Fibroblast of peridontal ligament (primary cell): ENCODE data around the gene PLA2G4F.

Experiments
- DNase-seq: peaks from one replicate; pipeline ENCODE4 v3.0.0-alpha.2; 2010; ENCODE audit errors: extremely low read depth

Gene PLA2G4F

GRCh38 chr15:42131826-42132806 lies 24.3 kb downstream of the PLA2G4F start:
- no peak for DNase-seq

GRCh38 chr15:42131006-42131405 lies 25.4 kb downstream of the PLA2G4F start:
- no peak for DNase-seq

GRCh38 chr15:42130246-42130986 lies 26.0 kb downstream of the PLA2G4F start:
- no peak for DNase-seq

- DNase-seq: no peak
These were observed 27.1 kb downstream of the PLA2G4F start for GRCh38 chr15:42129364-42129763.

GRCh38 chr15:42128476-42128875 lies 28.0 kb downstream of the PLA2G4F start:
- no peak for DNase-seq

- DNase-seq: no peak
These were observed 32.9 kb downstream of the PLA2G4F start for GRCh38 chr15:42123546-42123945.

GRCh38 chr15:42121682-42122081 lies 34.8 kb downstream of the PLA2G4F start:
- DNase-seq: no peak

- no peak for DNase-seq
These were observed 35.4 kb downstream of the PLA2G4F start for GRCh38 chr15:42121021-42121420.

- no peak for DNase-seq
These were observed 36.2 kb downstream of the PLA2G4F start for GRCh38 chr15:42120285-42120684.

GRCh38 chr15:42119446-42119760 lies 37.0 kb downstream of the PLA2G4F start:
- DNase-seq: no peak

GRCh38 chr15:42118650-42119445 lies 37.6 kb downstream of the PLA2G4F start:
- DNase-seq: no peak

GRCh38 chr15:42111924-42112323 lies 44.5 kb downstream of the PLA2G4F start:
- no peak for DNase-seq

GRCh38 chr15:42110367-42110766 lies 46.1 kb downstream of the PLA2G4F start:
- DNase-seq: no peak

GRCh38 chr15:42108806-42109205 lies 47.6 kb downstream of the PLA2G4F start:
- no peak for DNase-seq

GRCh38 chr15:42108189-42108588 lies 48.2 kb downstream of the PLA2G4F start:
- DNase-seq: no peak

GRCh38 chr15:42107473-42107872 lies 49.0 kb downstream of the PLA2G4F start:
- DNase-seq: no peak

- no peak for DNase-seq
These were observed 50.1 kb downstream of the PLA2G4F start for GRCh38 chr15:42106288-42106687.

GRCh38 chr15:42104095-42104891 lies 52.1 kb downstream of the PLA2G4F start:
- peak; percentile 48 for DNase-seq

GRCh38 chr15:42102646-42103235 lies 53.7 kb downstream of the PLA2G4F start:
- peak; percentile 59 for DNase-seq

- peak; percentile 5 for DNase-seq
These were observed 54.6 kb downstream of the PLA2G4F start for GRCh38 chr15:42101861-42102260.
